ENCODE measurements around the gene ITGB4.

Gene ITGB4

DNA sequence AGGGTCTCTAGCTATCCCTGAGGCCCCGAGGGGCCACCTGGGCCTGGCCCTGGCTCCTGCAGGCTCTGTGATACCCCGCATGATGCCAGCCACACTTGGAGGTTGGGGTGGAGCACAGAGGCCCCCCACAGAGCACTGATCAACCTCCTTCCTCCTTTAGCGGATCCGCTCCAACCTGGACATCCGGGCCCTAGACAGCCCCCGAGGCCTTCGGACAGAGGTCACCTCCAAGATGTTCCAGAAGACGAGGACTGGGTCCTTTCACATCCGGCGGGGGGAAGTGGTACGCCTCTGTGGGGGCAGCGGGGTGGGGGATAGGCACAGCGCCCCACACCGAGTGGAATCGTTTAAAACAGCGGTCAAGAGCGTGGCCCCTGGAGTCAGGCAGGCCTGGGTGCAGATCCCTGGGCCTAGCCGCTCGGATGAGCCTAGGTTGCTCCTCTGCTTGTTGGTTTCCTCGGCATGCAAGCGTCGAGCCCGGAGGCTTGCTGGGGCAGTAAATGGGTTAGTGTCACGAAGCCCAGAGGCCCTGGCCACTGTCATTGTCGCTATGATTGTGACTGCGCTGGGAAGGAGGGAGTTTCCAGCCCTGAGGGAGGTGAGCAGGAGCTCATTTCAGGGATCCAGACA, 9.9 kb downstream of the ITGB4 start:
- TF ChIP-seq, protein P1, sequence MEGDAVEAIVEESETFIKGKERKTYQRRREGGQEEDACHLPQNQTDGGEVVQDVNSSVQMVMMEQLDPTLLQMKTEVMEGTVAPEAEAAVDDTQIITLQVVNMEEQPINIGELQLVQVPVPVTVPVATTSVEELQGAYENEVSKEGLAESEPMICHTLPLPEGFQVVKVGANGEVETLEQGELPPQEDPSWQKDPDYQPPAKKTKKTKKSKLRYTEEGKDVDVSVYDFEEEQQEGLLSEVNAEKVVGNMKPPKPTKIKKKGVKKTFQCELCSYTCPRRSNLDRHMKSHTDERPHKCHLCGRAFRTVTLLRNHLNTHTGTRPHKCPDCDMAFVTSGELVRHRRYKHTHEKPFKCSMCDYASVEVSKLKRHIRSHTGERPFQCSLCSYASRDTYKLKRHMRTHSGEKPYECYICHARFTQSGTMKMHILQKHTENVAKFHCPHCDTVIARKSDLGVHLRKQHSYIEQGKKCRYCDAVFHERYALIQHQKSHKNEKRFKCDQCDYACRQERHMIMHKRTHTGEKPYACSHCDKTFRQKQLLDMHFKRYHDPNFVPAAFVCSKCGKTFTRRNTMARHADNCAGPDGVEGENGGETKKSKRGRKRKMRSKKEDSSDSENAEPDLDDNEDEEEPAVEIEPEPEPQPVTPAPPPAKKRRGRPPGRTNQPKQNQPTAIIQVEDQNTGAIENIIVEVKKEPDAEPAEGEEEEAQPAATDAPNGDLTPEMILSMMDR (IDR thresholded peaks at IDR 0.05; ENCODE audit: low read depth, low read length), result no peak
- no peak for DNase-seq (ENCODE audit: extremely low read depth, low read depth)

DNA sequence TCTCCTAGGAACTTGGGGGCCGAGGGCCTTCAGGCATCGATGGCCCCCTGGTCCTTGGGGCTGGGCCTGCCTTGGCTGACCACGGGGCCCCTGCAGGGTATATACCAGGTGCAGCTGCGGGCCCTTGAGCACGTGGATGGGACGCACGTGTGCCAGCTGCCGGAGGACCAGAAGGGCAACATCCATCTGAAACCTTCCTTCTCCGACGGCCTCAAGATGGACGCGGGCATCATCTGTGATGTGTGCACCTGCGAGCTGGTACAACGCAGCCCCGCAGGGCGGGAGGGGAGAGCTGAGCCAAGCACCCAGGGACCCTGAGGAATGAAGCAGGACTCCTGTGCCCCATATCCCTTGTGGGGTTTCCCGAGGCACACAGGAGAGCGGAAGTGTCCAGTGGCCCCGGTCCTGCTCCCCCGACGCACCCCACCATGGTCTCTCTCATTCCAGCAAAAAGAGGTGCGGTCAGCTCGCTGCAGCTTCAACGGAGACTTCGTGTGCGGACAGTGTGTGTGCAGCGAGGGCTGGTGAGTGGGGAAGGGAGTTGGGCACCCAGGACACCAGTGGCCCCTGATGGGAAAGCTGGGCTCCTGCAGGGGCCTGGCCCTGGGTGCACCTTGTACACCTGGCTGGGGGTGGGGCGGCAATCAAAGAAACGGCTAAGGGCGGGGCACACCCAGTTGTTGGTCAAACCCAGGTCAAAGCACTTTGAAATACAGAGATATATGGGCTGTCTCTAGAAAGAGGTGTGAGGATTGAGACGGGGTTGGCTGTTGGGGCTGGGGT, 10.6 kb downstream of the ITGB4 start:
- TF ChIP-seq, protein P1 (IDR thresholded peaks at IDR 0.05; ENCODE audit: low read depth, low read length), result no peak
- no peak for DNase-seq (ENCODE audit: extremely low read depth, low read depth)

- TF ChIP-seq, protein P1 (IDR thresholded peaks at IDR 0.05; ENCODE audit: low read depth, low read length), result no peak
- no peak for DNase-seq (ENCODE audit: extremely low read depth, low read depth)
These were observed 12.2 kb downstream of the ITGB4 start for GRCh38 chr17:75733471-75733870.

- DNase-seq (ENCODE audit: extremely low read depth, low read depth), result no peak
- TF ChIP-seq, protein P1 (IDR thresholded peaks at IDR 0.05; ENCODE audit: low read depth, low read length), result no peak
These were observed 13.5 kb downstream of the ITGB4 start for GRCh38 chr17:75734674-75735294.

DNA sequence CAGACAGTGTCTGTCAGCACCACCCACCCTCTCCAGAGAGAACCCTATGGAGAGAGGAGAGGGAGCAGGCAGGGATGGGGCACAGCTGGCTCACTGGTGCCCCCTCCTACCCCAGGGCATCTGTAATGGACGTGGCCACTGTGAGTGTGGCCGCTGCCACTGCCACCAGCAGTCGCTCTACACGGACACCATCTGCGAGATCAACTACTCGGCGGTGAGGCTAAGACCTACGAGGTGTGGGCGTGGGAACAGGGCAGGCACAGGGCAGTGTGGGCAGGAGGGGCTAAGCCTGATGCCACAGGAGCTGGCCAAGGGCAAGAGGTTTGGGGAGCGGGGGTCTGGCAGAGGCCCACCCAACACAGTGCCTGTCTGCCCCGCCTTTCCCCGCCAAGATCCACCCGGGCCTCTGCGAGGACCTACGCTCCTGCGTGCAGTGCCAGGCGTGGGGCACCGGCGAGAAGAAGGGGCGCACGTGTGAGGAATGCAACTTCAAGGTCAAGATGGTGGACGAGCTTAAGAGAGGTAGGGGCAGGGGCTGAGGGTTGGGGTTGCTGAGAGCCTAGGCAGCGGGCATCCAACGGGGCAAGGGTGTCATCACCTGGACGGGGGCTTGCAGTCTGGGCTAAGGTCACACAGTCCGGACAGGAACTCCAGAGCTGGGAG, 15.0 kb downstream of the ITGB4 start:
- TF ChIP-seq, protein P1 (IDR thresholded peaks at IDR 0.05; ENCODE audit: low read depth, low read length), result no peak
- DNase-seq (ENCODE audit: extremely low read depth, low read depth), result no peak

- TF ChIP-seq, protein P1 (IDR thresholded peaks at IDR 0.05; ENCODE audit: low read depth, low read length), result no peak
- DNase-seq (ENCODE audit: extremely low read depth, low read depth), result no peak
These were observed 16.1 kb downstream of the ITGB4 start for GRCh38 chr17:75737133-75737962.
